H9 (cell line): ENCODE data around the gene CLPTM1L. TPM values are rescaled to one million over a fixed set of nuclear protein-coding genes. Genes with fewer than 3 reads are reported as not detected.

Source experiments
- DNase-seq: peaks from one replicate; pipeline ENCODE4 v3.0.0-alpha.2; 2017
- H2AFZ ChIP-seq: one replicate; pipeline ENCODE4 v1.6.1; 2013; ENCODE audit warnings: mild to moderate bottlenecking, low read length, control low read depth, moderate library complexity
- H2AK5ac ChIP-seq: 2 replicates; pipeline ENCODE4 v1.6.1; 2013; ENCODE audit warnings: low read length, control low read depth, mixed read lengths; ENCODE audit not compliant: insufficient read length
- H2BK120ac ChIP-seq: one replicate; pipeline ENCODE4 v1.6.1; 2013; ENCODE audit warnings: low read depth, mild to moderate bottlenecking, low read length, control low read depth, inconsistent platforms; ENCODE audit not compliant: poor library complexity, severe bottlenecking
- H2BK12ac ChIP-seq: 2 replicates; pipeline ENCODE4 v1.6.1; 2013; ENCODE audit warnings: low read length, control low read depth, mixed read lengths, low read depth; ENCODE audit not compliant: insufficient read length
- H2BK15ac ChIP-seq: 2 replicates; pipeline ENCODE4 v1.6.1; 2013; ENCODE audit warnings: low read depth, low read length, control low read depth
- H2BK20ac ChIP-seq: one replicate; pipeline ENCODE4 v1.6.1; 2013; ENCODE audit warnings: low read depth, mild to moderate bottlenecking, low read length, control low read depth, inconsistent platforms; ENCODE audit not compliant: poor library complexity, severe bottlenecking
- H2BK5ac ChIP-seq: 2 replicates; pipeline ENCODE4 v1.6.1; 2013; ENCODE audit warnings: low read length, control low read depth, mixed read lengths; ENCODE audit not compliant: insufficient read length
- H3K14ac ChIP-seq: 2 replicates; pipeline ENCODE4 v1.6.1; 2013; ENCODE audit warnings: low read length, control low read depth; ENCODE audit not compliant: insufficient read depth
- H3K18ac ChIP-seq: 2 replicates; pipeline ENCODE4 v1.6.1; 2013; ENCODE audit warnings: low read depth, mild to moderate bottlenecking, mixed read lengths, low read length, control low read depth; ENCODE audit not compliant: insufficient read length
- H3K23ac ChIP-seq: 2 replicates; pipeline ENCODE4 v1.6.1; 2013; ENCODE audit warnings: low read length, control low read depth, mixed read lengths, low read depth; ENCODE audit not compliant: insufficient read length
- H3K23me2 ChIP-seq: 2 replicates; pipeline ENCODE4 v1.6.1; 2013; ENCODE audit warnings: low read depth, mild to moderate bottlenecking, mixed read lengths, low read length, control low read depth; ENCODE audit not compliant: insufficient read length, poor library complexity, severe bottlenecking
- H3K27ac ChIP-seq: 2 replicates; pipeline ENCODE4 v1.5.1; 2013; ENCODE audit warnings: low read length, control low read depth, mixed read lengths, low read depth; ENCODE audit not compliant: insufficient read length
- H3K27me3 ChIP-seq: 2 replicates; pipeline ENCODE4 v1.6.1; 2013; ENCODE audit warnings: low read length, control low read depth, inconsistent platforms; ENCODE audit not compliant: insufficient read depth
- H3K4ac ChIP-seq: 2 replicates; pipeline ENCODE4 v1.6.1; 2013; ENCODE audit warnings: low read depth, mild to moderate bottlenecking, control low read depth, inconsistent platforms, low read length, moderate library complexity
- H3K4me1 ChIP-seq: 2 replicates; pipeline ENCODE4 v1.6.1; 2013; ENCODE audit warnings: low read length, control low read depth, inconsistent platforms; ENCODE audit not compliant: insufficient read depth
- H3K4me2 ChIP-seq: 2 replicates; pipeline ENCODE4 v1.6.1; 2013; ENCODE audit warnings: low read length, control low read depth, mixed read lengths; ENCODE audit not compliant: insufficient read length, insufficient read depth
- H3K56ac ChIP-seq: 2 replicates; pipeline ENCODE4 v1.6.1; 2013; ENCODE audit warnings: low read depth, mild to moderate bottlenecking, mixed read lengths, low read length, control low read depth; ENCODE audit not compliant: insufficient read length
- H3K79me1 ChIP-seq: 2 replicates; pipeline ENCODE4 v1.6.1; 2013; ENCODE audit warnings: low read depth, mild to moderate bottlenecking, moderate library complexity, low read length, control low read depth, inconsistent platforms; ENCODE audit not compliant: insufficient read depth, poor library complexity, severe bottlenecking
- H3K79me2 ChIP-seq: 2 replicates; pipeline ENCODE4 v1.6.1; 2013; ENCODE audit warnings: low read length, control low read depth, inconsistent platforms; ENCODE audit not compliant: insufficient read depth
- H3K9ac ChIP-seq: 2 replicates; pipeline ENCODE4 v1.6.1; 2013; ENCODE audit warnings: low read length, control low read depth, mixed read lengths; ENCODE audit not compliant: insufficient read length; ENCODE audit errors: extremely low read depth
- H3K9me3 ChIP-seq: one replicate; pipeline ENCODE4 v1.6.1; 2013; ENCODE audit warnings: low read depth, low read length, inconsistent platforms; ENCODE audit not compliant: control insufficient read depth
- H3T11ph ChIP-seq: one replicate; pipeline ENCODE4 v1.6.1; 2013; ENCODE audit warnings: mild to moderate bottlenecking, low read length, control low read depth, inconsistent platforms
- H4K20me1 ChIP-seq: one replicate; pipeline ENCODE4 v1.6.1; 2013; ENCODE audit not compliant: control insufficient read depth, insufficient read length, insufficient read depth
- H4K5ac ChIP-seq: 2 replicates; pipeline ENCODE4 v1.6.1; 2013; ENCODE audit warnings: low read depth, mild to moderate bottlenecking, mixed read lengths, low read length, control low read depth; ENCODE audit not compliant: insufficient read length
- H4K8ac ChIP-seq: replicated peaks from 2 replicates; pipeline ENCODE4 v1.6.1; 2013; ENCODE audit warnings: low read length, control low read depth, mixed read lengths, low read depth; ENCODE audit not compliant: insufficient read length
- H4K91ac ChIP-seq: 2 replicates; pipeline ENCODE4 v1.6.1; 2013; ENCODE audit warnings: low read depth, mild to moderate bottlenecking, moderate library complexity, mixed read lengths, low read length, control low read depth; ENCODE audit not compliant: insufficient read length
- H3K27ac Mint-ChIP-seq, 3 experiments: 2 replicates in 2 of 3; 3 replicates in 1 of 3; pipeline ENCODE4 v1.8.0; 2020 to 2021; ENCODE audit warnings: mixed read lengths in 3 of 3, mild to moderate bottlenecking in 1 of 3, moderate library complexity in 1 of 3
- H3K27me3 Mint-ChIP-seq: 2 replicates; pipeline ENCODE4 v1.8.0; 2021; ENCODE audit warnings: low read depth, mild to moderate bottlenecking, moderate library complexity, mixed read lengths
- H3K36me3 Mint-ChIP-seq, 3 experiments: 2 replicates in 2 of 3; 3 replicates in 1 of 3; pipeline ENCODE4 v1.8.0; 2020 to 2021; ENCODE audit warnings: low read depth in 3 of 3, mixed read lengths in 3 of 3; ENCODE audit not compliant: insufficient read depth in 1 of 3
- H3K4me1 Mint-ChIP-seq, 2 experiments: 2 replicates each; pipeline ENCODE4 v1.8.0; 2020; ENCODE audit warnings: mixed read lengths in 2 of 2
- H3K4me3 Mint-ChIP-seq, 2 experiments: 2 replicates in 1 of 2; 3 replicates in 1 of 2; pipeline ENCODE4 v1.8.0; 2020 to 2021; ENCODE audit warnings: mild to moderate bottlenecking in 2 of 2, mixed read lengths in 2 of 2, moderate library complexity in 1 of 2
- H3K9me3 Mint-ChIP-seq, 2 experiments: 2 replicates in 1 of 2; 3 replicates in 1 of 2; pipeline ENCODE4 v1.8.0; 2020; ENCODE audit warnings: mild to moderate bottlenecking in 2 of 2, mixed read lengths in 2 of 2, moderate library complexity in 1 of 2
- CTCF ChIP-seq: fragments of 200-600 bp; sonication (generic); conservative IDR thresholded peaks from 3 replicates; pipeline ENCODE4 v1.8.0; 2021; ENCODE audit warnings: antibody characterized with exemption, mild to moderate bottlenecking
- WGBS: extraction: QIAGEN DNeasy Blood & Tissue Kit; methylation state at CpG from one replicate; pipeline ENCODE4 v1.1.7; 2013; ENCODE audit warnings: missing lambda C conversion rate, low lambda C conversion rate, mixed read lengths; ENCODE audit not compliant: insufficient read length; ENCODE audit errors: extremely low coverage; 5-methylcytosine and 5-hydroxymethylcytosine counted together
- total RNA-seq: library from RNA; stranded (reverse); gene quantifications from 2 replicates; pipeline ENCODE4 v1.2.1, GENCODE V29; 2021

CLPTM1L gene
- total RNA-seq, 1 experiment from 2014 or later: 108 TPM

DNA sequence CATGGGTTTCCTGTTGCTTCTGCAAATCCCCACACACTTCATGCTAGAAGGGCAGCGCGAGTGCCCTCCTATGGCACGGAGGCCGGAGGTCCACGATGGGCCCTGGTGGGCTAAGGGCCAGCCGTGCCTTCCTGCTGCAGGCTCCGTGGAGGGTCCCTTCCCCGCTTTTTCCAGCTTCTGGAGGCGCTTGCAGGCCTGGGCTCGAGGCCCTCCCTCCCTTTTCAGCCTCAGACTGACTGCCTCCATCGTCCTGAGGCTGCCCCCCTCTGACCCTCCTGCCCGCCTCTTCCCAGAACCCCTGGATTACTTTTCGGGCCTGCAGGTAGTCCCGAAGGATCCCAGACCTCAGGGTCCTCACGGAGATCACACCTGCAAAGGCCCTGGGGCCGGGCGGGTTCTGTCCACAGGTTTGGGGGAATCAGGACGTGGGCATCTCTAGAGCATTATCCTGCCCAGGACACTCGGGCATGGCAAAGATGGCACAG lies 46.8 kb downstream of the CLPTM1L start:
- Mint-ChIP-seq H3K4me1 (no peaks in the 10 kb centered on the region), H3K9me3 (peaks cover 0 to 3% of the 10 kb centered on the region in 2 experiments; a peak in 2 of 5 replicates), H3K36me3 (peaks cover 0 to under 1% (median 0%) of the 10 kb centered on the region in 3 experiments; a peak in 1 of 7 replicates), H3K4me3 (no peak overlapping the region), H3K27me3 (peaks cover 23% of the 10 kb centered on the region), H3K27ac (no peak overlapping the region)
- no peaks in the 10 kb centered on the region for H3K4me1 ChIP-seq
- no peaks in the 10 kb centered on the region for H4K20me1 ChIP-seq
- TF ChIP-seq CTCF: no peak
- H3K79me1 ChIP-seq: no peaks in the 10 kb centered on the region
- no peak overlapping the region for H4K91ac ChIP-seq
- no peak overlapping the region for H3T11ph ChIP-seq
- no peak overlapping the region for H3K56ac ChIP-seq
- H4K8ac ChIP-seq: no peak overlapping the region
- no CpG with 5 or more reads among the region's 19 CpGs for whole genome bisulfite sequencing
- H3K9me3 ChIP-seq: no peaks in the 10 kb centered on the region
- no peak overlapping the region for H2AFZ ChIP-seq
- H2BK20ac ChIP-seq: no peak overlapping the region
- no peak overlapping the region for H3K9ac ChIP-seq
- H2BK5ac ChIP-seq: no peak overlapping the region
- no peak overlapping the region for H4K5ac ChIP-seq
- no peak overlapping the region for H2BK120ac ChIP-seq
- no peak overlapping the region for H2BK12ac ChIP-seq
- H3K4me2 ChIP-seq: no peak overlapping the region
- H3K4ac ChIP-seq: no peak overlapping the region
- H3K23me2 ChIP-seq: peaks cover 12% of the 10 kb centered on the region
- no peak overlapping the region for H3K23ac ChIP-seq
- H2BK15ac ChIP-seq: no peak overlapping the region
- H3K27ac ChIP-seq: no peak overlapping the region
- DNase-seq: no peak
- H3K14ac ChIP-seq: no peak overlapping the region
- no peaks in the 10 kb centered on the region for H3K27me3 ChIP-seq
- no peaks in the 10 kb centered on the region for H3K79me2 ChIP-seq
- no peak overlapping the region for H2AK5ac ChIP-seq
- H3K18ac ChIP-seq: no peak overlapping the region
